HG02623 (cell line): ENCODE data around the gene SSRP1.
"Not testable (repeated sequence)": the region's sequence is repeated elsewhere in the genome, so short reads cannot be mapped to it uniquely, and the experiment has no call there.

Experiments
- ATAC-seq: cut with Tn5 transposase; IDR thresholded peaks from one replicate; pipeline ENCODE4 v1.9.1; 2021; ENCODE audit warnings: moderate library complexity; ENCODE audit not compliant: unreplicated experiment

SSRP1 gene

DNA sequence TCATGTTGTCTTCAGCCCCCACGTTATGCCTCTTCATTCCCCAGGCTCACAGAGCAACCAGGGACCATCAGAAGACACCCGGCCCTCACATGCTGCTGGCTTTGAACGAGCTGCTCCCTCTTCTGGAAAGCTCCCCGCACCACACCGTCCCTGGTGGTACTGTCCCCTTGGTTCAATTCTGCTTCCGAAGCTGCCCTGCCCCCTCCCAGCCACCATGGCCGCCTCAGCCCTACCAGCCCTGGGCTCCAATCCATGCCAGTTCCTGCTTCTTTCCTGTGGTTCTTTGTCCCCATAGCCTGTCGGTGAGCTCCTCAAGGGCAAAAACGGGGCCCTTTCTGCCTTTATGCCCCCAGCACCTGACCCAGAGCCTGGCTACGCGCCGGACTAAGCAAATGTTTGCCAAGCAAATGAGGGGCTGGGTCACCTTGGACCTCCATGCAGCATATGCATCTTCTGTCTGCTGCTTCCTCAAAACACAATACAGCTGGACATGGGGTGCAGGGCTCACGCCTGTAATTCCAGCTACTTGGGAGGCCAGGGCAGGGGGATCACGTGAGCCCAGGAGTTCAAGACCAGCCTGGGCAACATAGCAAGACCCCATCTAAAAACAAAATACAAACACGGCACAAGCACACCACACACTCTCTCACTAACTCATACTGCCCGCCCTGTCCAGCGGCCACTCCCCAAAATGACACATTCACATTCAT lies 32.3 kb downstream of the SSRP1 start:
- ATAC-seq: no peak

DNA sequence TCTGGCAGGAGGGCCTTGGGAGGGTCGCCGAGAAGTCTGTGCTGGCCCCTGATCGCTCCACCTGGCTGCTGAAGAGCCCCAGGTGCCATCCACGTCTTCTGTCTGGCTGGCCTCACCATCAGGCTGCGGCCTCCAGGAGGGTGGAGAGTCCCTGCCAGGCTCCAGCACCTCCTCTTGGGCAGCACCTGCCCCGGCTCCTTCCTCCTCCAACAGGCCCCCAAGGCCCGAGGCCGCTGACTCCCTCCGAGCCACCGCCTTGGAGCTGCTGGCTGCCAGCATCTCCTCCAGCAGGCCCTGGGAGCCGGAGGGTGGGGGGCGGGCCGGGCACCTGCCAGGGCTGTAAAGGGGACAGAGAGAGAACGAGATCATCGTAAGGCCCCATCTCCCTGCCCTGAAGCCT lies 33.2 kb downstream of the SSRP1 start:
- ATAC-seq: no peak

DNA sequence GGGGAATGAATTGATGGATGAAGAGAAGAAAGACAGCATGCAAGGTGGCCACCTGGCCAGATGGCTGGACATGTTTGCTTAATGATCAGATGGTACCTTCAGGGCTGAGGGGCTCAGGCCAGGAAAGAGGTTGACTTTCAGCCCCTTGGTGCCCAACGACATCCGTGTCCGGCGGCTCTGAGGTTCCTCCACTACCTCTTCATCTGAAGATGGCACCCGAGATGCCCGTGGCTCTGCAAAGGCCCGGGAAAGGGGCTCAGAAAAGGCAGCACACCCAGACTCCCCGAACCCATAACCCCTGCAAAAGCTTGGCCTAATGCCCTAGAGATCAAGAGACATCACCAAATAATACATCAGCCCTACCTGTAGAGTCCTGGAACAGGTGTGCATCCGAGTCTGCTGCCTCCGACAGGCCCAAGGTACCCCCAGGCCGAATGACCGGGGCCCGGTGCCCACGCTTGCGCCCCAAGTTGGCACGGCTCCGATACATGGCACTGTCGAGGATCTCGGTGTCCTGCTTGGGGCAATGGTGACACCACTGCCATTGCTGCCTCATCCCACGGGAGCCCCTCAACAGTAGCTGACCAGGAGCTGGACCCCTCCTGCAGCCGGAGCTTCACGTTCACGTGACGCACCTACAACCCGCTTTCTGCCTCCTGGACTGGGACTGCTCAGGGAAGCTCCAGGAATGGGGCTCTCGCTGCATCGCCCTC lies 33.8 kb downstream of the SSRP1 start:
- ATAC-seq: no peak

DNA sequence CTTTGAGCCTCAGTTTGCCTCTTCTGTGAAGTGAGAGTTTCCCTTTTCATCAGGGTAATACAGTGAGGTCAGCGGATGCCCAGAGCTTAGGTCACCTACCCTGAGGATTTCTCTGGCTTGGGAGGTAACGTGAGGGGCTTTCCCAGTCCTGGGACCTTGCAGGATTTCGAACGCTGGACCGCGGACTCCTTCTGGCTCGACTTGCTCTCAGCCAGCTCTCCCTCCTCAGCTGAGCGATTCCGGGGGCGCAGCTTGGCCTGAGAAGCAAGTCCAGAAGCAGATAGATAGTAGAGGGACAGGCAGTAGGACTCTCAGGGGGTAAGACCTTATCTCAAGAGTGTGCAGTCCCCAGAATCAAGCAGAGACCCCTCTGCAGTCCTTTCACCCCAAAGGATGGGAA lies 34.9 kb downstream of the SSRP1 start:
- no peak for ATAC-seq

DNA sequence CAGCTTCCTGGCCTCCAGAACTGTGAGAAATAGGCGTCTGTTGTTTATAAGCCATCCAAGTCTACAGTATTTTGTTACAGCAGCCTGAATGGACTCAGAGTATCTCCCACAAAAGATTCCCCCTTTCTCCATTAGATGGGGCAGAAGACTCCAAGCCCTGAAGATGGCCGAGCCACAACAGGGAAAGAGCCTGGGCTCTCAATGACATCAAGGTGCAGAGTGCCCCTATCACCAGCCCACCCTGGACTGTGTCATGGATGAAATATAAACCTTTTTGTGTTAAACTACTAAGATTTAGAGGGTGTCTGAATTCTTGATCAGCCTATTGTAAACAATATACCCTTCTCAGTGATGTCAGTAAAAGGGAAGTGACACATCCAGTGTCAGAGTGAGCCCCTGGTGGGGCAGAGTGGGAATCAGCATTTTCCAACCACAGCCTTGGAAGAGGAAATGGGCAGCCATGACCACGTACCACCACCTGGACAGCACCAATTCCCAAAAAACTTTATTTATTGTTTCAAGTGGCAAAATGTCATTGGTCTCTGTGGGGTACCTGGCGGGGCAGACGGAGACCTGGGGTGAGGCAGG lies 36.4 kb downstream of the SSRP1 start:
- ATAC-seq: no peak

DNA sequence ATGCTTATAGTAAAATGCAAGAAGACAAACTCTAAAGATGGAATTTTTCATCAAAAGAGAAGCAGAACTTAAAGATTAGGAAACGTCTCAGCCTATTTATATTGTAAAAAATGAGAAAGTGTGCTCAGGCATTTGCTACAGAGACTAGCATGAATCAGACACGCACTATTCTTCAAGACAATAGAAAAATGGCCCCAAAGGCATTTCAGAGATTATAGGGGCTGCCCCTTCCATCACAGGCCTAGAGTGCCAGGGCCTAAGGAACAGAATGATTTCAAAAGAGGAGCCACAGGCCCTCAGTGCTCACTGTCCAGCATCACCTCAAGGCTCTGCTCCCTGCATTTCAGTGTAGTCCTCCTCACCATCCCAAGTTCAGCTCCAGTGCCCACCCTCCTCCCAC lies 38.5 kb downstream of the SSRP1 start:
- no peak for ATAC-seq

DNA sequence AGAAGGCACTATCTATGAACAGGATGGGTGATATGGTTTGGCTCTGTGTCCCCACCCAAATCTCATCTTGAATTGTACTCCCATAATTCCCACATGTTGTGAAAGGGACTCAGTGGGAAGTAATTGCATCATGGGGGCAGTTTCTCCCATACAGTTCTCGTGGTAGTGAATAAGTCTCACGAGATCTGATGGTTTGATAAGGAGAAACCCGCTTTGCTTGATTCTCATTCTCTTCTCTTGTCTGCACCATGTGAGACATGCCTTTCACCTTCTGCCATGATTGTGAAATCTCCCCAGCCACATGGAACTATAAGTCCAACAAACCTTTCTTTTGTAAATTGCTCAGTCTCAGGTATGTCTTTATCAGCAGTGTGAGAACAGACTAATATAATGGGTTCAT lies 39.5 kb downstream of the SSRP1 start:
- ATAC-seq: not testable (repeated sequence)

DNA sequence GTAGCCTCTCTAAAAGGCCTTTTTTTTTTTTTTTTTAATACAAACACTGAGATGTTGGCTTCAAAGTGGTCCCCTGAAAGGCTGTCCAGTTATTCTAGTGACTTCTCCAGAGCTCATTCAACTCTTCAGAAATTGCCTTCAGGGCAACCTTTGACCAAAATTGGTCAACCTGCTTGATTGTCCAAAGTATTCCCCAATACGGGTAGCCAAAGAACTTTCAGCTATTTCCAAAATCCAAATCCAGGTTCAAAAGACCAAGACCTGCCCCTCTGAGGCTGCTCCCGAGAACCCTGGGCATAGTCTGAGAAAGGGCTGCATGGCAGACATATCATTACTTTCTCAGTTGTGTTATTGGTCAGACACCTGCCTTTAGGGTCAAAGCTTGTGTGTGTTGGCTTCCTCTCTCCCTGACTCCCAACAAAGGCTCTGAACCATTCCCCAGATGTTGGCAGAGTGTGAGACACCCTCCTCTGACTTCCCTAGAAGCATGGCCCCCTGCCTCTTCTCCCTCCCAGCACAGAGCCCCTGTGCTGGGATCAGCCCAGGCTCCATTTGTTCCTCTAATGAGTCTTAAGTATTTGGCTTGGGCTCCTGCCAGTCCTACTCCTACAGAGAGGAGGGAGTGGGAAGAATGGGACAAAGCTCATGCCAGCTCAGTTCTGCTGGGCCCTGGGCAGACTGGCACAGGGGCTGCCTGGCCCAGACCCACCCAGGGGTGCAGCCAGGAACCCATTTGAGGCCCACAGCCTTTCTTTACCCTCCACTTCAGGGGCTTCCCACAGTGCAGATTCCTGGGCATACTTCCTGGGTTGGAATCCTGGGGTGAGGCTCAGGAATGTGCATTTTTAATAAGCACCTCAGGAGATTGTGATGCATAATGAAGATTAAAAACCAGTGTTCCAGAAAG lies 41.2 kb downstream of the SSRP1 start:
- no peak for ATAC-seq

DNA sequence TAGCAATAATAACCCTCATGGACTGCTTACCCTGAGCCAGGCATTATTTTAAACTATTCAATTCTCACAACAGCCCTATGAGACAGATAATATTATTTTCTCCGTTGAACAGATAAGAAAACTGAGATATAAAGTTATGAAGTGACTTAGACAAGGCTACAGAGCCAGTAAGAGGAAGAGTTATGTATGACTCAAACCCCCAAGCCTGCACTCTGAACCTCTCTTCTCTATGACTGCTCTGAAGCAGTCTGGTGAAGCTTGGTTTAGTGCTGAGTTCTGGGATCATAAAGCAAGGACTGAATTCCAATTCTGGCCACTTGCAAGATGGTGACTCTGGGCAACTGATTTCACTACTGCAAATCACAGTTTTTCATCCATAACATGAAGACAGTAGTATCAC lies 45.4 kb downstream of the SSRP1 start:
- ATAC-seq: no peak

DNA sequence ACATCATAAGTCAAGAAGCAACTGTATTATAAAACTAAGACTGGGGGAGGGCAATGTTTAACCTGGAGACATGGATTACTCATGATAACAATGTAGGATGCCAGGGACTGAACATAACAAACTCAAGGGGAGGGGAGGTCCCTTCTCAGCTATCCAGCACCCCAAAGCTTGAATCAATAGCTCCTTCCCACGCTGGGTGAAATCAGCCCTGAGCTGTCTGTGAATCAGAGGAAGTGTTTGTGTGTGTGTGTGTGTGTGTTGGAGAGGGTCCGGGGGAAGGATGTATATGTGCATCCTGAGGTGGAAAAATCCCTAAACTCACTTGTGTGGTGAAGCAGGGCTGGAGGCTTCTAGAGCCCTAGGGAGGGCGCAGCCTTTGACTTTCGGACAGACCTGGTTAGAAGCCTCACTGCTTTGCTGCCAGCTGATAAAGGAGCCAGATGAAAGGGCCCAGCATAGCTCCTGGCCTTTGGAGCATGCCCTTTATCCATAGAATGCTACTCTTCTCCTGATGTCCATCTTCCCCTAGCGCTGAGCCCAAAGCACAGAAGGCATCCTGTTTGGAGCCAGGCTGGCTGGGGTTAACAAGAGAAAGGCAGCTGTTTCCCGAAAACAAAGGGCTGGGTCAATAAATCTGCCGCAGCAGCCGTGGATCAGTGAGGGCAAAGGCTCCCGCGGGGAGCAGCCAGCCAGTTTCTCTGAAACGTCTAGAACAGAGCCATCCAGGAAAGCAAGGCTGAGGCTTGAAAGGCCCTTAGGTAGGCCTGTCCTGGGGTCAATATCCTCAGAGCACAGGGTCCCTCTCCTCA lies 46.7 kb downstream of the SSRP1 start:
- no peak for ATAC-seq

DNA sequence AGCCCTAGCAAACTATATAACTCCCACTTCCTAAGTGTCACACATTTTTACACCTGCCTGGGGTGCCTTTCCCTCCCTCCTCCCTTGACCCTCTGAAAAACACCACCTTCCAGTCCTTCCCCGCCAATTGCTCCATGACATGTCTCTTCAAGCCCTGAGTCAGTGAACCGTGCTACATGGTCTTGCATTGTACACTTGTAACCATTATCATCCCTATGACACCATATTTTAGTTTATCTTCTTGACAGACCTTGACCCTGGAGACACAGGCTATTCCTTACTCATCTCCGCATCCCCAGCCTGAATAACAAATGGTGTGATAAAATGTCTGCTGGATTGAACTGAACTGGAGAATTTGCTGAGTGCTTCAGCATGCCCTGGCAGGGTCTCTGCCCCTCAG lies 47.8 kb downstream of the SSRP1 start:
- no peak for ATAC-seq

DNA sequence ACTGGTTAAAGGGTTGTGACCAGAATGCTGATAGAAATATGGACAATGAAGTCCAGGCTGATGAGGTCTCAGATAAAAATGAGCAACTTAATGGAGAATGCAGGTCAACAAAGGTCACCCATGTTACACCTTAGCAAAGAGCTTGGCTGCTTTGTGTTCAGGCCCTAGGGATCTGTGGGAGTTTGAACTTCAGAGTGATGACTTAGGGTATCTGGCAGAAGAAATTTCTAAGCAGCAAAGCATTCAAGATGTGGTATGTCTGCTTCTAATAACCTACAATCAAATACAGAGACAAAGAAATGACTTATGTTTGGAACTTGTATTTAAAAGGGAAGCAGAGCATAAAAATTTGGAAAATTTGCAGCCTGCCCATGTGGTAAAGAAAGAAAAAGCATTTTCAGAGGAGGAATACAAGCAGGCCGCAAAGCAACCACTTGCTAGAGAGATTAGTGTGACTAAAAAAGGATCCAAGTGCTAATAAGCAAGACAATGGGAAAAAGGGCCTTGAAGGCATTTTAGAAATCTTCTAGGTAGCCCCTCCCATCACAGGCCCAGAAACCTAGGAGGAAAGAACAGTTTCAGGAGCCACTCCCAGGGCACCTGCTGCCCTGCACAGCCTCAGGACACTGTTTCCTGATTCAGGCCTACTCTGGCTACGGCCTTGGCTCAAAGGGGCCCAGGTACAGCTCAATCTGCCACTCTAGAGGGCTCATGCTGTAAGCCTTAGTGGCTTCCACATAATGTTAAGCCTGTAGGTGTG lies 52.3 kb downstream of the SSRP1 start:
- ATAC-seq: no peak

DNA sequence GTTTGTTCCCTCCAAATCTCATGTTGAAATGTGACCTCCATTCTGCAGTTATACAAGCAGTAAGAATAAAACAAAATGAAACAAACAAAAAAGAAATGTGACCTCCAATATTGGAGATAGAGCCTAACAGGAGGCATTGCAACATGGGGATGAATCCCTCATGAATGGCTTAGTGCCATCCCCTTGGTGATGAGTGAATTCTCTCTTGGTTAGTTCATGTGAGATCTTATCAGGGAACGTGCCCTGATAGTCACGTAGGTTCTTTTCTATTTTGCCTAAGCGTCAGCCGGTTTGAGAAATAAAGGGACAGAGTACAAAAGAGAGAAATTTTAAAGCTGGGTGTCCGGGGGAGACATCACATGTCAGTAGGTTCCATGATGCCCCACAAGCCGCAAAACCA lies 54.1 kb downstream of the SSRP1 start:
- ATAC-seq: not testable (repeated sequence)

DNA sequence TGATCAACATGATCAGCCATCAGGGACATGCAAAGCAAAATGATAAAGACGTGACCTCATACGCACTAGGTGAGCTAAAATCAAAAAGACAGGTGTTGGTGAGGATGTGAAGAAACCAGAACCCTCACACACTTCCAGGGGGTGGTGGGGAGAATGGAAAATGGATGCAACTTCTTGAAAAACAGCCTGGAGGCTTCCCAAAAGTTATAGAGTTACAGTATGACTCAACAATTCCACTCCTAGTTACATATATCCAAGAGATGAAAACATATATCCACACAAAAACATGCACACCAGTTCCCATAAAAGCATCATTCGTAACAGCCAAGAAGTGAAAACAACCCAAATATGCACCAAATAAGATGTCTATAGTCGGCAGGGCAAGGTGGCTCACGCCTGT lies 56.6 kb downstream of the SSRP1 start:
- no peak for ATAC-seq

DNA sequence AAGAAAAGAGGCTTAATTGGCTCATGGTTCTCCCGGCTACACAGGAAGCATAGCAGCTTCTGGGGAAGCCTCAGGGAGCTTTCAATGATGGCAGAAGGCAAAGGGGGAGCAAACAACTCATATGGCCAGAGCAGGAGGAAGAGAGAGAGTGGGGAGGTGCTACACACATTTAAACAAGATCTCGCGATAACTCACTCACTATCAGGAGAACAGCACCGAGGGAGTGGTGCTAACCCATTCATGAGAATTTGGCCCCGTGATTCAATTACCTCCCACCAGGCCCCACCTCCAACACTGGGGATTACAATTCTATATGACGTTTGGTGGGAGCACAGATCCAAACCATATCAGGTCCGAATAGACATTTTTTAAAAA lies 57.0 kb downstream of the SSRP1 start:
- no peak for ATAC-seq

DNA sequence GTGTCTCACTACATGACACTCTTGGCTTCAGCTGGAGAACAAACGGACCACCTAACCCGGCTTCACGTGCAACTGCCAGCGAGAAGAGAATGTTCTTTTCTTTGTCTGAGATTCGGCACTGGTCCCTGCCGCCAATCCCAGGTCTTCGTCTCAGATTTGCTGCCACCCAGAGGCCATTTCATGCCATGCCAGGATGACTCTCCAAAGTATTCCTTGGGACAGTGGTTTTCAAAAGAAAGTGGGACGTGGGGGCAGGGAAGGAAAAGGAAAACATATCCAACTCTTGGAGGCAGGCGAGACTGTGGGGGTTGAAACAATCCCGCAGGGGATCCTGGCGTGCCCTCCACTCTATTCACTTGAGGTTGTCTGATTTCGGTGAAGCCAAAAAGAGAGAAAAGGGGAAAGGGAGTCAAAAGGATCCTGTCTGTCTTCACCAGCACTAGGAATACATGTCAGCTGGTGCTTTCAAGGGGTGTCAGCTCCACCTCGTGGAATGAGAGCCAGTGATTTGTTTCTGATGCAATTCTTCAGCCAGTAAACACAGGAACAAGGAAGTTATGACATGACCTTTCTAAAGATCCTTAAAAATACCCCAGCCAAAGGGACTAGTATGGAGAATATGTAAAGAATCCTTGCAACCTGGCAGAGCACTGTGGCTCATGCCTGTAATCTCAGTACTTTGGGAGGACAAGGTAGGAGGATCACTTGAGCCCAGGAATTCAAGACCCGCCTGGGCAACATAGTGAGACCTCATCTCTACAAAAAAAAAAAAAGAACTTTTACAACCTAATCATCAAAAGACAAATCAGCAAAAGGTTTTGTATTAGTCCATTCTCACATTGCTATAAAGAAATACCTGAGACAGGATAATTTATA lies 57.6 kb downstream of the SSRP1 start:
- no peak for ATAC-seq

DNA sequence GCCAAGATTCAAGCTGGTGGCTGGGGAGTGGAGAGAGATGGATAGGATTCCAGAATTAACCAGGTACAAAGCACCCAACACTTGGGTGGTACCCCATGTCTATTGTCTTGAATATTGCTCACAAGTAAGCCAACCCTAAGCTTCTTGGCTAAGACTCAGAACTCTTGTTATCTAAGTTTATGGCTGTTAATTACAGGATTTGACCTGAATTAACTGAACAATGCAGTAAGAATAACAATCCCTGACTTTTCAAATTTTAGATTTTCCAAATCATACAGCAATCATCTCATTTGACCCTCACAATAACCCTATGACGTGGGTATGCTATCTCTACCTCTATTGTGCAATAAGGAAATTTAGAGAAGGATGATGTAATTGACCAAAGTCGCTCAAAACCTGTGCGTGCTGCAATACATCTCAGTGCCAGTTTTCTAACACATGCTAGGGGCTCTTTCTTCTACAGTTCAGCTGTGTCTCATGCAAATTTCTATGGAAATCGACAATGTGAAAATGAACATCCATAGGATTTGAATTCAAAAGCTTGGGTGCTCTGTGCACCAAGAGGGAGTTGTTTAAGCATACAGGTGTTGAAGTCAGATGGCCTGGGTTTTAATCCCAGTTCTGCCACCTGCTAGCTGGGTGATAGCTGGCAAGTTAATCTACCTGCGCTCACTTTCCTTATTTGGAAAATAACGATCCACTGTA lies 58.6 kb downstream of the SSRP1 start:
- no peak for ATAC-seq
